GM21447 (cell line): ENCODE results near the gene SELENOW.
"Not testable (repeated sequence)": the region's sequence is repeated elsewhere in the genome, so short reads cannot be mapped to it uniquely, and the experiment has no call there.

ENCODE experiments used
- ATAC-seq: cut with Tn5 transposase; IDR thresholded peaks from one replicate; pipeline ENCODE4 v1.9.1; 2021; ENCODE audit not compliant: unreplicated experiment

Gene SELENOW

GRCh38 chr19:47778049-47778953 is at the start of gene SELENOW:
SELENOW (plus strand) TSS chr19:47778703; CDS start chr19:47778786, 83 bp downstream.
- ATAC-seq: peak; percentile 76

GRCh38 chr19:47729468-47729798 is 49.1 kb upstream of the SELENOW start:
- ATAC-seq: no peak

GRCh38 chr19:47729799-47730520 is 48.5 kb upstream of the SELENOW start:
- ATAC-seq: no peak

GRCh38 chr19:47730521-47730889 is 48.0 kb upstream of the SELENOW start:
- no peak for ATAC-seq

GRCh38 chr19:47730910-47731309 is 47.6 kb upstream of the SELENOW start:
- no peak for ATAC-seq

GRCh38 chr19:47735131-47735530 is 43.4 kb upstream of the SELENOW start:
- no peak for ATAC-seq

- ATAC-seq: no peak
Measured at GRCh38 chr19:47740866-47741519, 37.5 kb upstream of the SELENOW start.

- no peak for ATAC-seq
Measured at GRCh38 chr19:47741544-47742140, 36.9 kb upstream of the SELENOW start.

GRCh38 chr19:47742634-47743033 is 35.9 kb upstream of the SELENOW start:
- no peak for ATAC-seq

- ATAC-seq: peak; percentile 73
Measured at GRCh38 chr19:47745010-47745901, 33.2 kb upstream of the SELENOW start, which contains the start of gene NOP53. NOP53 (plus strand) TSS chr19:47745546; CDS start chr19:47745560, 14 bp downstream.

- not testable (repeated sequence) for ATAC-seq
Measured at GRCh38 chr19:47746129-47746528, 32.4 kb upstream of the SELENOW start.

- ATAC-seq: no peak
Measured at GRCh38 chr19:47749326-47749725, 29.2 kb upstream of the SELENOW start.

- no peak for ATAC-seq
Measured at GRCh38 chr19:47750752-47751151, 27.8 kb upstream of the SELENOW start.

GRCh38 chr19:47752440-47753211 is 25.9 kb upstream of the SELENOW start:
- no peak for ATAC-seq

GRCh38 chr19:47754206-47755064 is 24.1 kb upstream of the SELENOW start:
- no peak for ATAC-seq

GRCh38 chr19:47755065-47755761 is 23.3 kb upstream of the SELENOW start:
- no peak for ATAC-seq

- ATAC-seq: no peak
Measured at GRCh38 chr19:47755762-47756626, 22.5 kb upstream of the SELENOW start.
